ENCODE data around the gene KDM4B.

DNA sequence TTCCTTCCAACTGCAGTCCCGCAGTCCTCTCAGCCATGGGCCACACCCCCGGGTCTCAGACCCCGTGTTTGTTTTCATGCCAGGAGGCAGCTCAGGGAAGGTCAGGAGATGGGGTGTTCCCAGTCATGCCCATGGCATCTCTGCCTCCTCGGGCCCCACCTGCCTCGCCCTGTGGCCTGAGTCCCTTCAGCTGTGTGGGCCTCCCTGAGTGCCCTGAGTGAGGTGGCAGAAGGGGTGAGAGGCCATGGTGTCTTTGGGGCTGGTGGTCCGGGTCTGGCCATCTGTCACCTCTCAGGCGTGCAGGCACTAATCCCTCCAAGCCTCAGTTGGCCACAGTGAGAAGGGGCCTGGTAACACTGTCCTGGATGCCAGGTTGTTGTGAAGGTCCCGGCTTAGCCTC, 10.9 kb upstream of the KDM4B start:
- TF ChIP-seq, protein P1, sequence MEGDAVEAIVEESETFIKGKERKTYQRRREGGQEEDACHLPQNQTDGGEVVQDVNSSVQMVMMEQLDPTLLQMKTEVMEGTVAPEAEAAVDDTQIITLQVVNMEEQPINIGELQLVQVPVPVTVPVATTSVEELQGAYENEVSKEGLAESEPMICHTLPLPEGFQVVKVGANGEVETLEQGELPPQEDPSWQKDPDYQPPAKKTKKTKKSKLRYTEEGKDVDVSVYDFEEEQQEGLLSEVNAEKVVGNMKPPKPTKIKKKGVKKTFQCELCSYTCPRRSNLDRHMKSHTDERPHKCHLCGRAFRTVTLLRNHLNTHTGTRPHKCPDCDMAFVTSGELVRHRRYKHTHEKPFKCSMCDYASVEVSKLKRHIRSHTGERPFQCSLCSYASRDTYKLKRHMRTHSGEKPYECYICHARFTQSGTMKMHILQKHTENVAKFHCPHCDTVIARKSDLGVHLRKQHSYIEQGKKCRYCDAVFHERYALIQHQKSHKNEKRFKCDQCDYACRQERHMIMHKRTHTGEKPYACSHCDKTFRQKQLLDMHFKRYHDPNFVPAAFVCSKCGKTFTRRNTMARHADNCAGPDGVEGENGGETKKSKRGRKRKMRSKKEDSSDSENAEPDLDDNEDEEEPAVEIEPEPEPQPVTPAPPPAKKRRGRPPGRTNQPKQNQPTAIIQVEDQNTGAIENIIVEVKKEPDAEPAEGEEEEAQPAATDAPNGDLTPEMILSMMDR (conservative IDR thresholded peaks at IDR 0.05 in 1 of 2, IDR thresholded peaks at IDR 0.05 in 1 of 2; ENCODE audit: low read depth in 1 of 2, low read length in 2 of 2), result no peak
- no peak for TF ChIP-seq EZH2 (IDR thresholded peaks at IDR 0.05; ENCODE audit: low read length, missing control alignments)
